Effector memory CD4-positive, alpha-beta T cell (primary cell): ENCODE results near the gene DEFB131B.

Experiments
- DNase-seq, 3 donors: peaks; one replicate each; pipeline ENCODE4 v3.0.0-alpha.2; 2020
- H3K27ac ChIP-seq: 2 replicates; pipeline ENCODE4 v1.7.0; 2013; ENCODE audit warnings: mild to moderate bottlenecking, low read length, moderate library complexity; ENCODE audit not compliant: insufficient read depth, poor library complexity, severe bottlenecking
- H3K27me3 ChIP-seq: replicated peaks from 2 replicates; pipeline ENCODE4 v1.7.0; 2013; ENCODE audit warnings: mild to moderate bottlenecking, low read length; ENCODE audit not compliant: insufficient read depth, control insufficient read depth, poor library complexity, severe bottlenecking
- H3K36me3 ChIP-seq: 2 replicates; pipeline ENCODE4 v1.7.0; 2013; ENCODE audit warnings: mild to moderate bottlenecking, low read length, moderate library complexity; ENCODE audit not compliant: control insufficient read depth, insufficient read depth
- H3K4me1 ChIP-seq: 2 replicates; pipeline ENCODE4 v1.7.0; 2013; ENCODE audit warnings: low read length, mild to moderate bottlenecking; ENCODE audit not compliant: control insufficient read depth, insufficient read depth, poor library complexity, severe bottlenecking
- H3K4me3 ChIP-seq: 2 replicates; pipeline ENCODE4 v1.7.0; 2013; ENCODE audit warnings: low read length, low read depth, mild to moderate bottlenecking; ENCODE audit not compliant: insufficient read depth, poor library complexity, severe bottlenecking
- H3K9me3 ChIP-seq: 2 replicates; pipeline ENCODE4 v1.7.0; 2013; ENCODE audit warnings: mild to moderate bottlenecking, low read length, moderate library complexity; ENCODE audit not compliant: control insufficient read depth

DEFB131B gene

GRCh38 chr11:71929491-71929890, 51.2 kb downstream of the DEFB131B start:
- no peak for DNase-seq
- Histone ChIP-seq H3K36me3 (no peaks in the 10 kb centered on the region), H3K9me3 (no peaks in the 10 kb centered on the region), H3K27me3 (no peaks in the 10 kb centered on the region), H3K4me1 (peaks cover 10% of the 10 kb centered on the region), H3K4me3 (peak overlapping the region; percentile 97), H3K27ac (peak overlapping the region; percentile 30)

GRCh38 chr11:71930556-71931244, 52.4 kb downstream of the DEFB131B start:
- no peak overlapping the region for H3K4me3 ChIP-seq
- DNase-seq: no peak
- no peaks in the 10 kb centered on the region for H3K9me3 ChIP-seq
- H3K36me3 ChIP-seq: no peaks in the 10 kb centered on the region
- peaks cover 10% of the 10 kb centered on the region for H3K4me1 ChIP-seq
- no peak overlapping the region for H3K27ac ChIP-seq
- no peaks in the 10 kb centered on the region for H3K27me3 ChIP-seq

GRCh38 chr11:71931245-71931602, 53.0 kb downstream of the DEFB131B start:
- Histone ChIP-seq H3K4me3 (no peak overlapping the region), H3K36me3 (no peaks in the 10 kb centered on the region), H3K27ac (no peak overlapping the region), H3K4me1 (peaks cover 10% of the 10 kb centered on the region), H3K9me3 (no peaks in the 10 kb centered on the region), H3K27me3 (no peaks in the 10 kb centered on the region)
- no peak for DNase-seq

GRCh38 chr11:71933141-71933933, 55.1 kb downstream of the DEFB131B start:
- Histone ChIP-seq H3K27me3 (no peaks in the 10 kb centered on the region), H3K27ac (no peak overlapping the region), H3K4me1 (peaks cover 3% of the 10 kb centered on the region), H3K36me3 (no peaks in the 10 kb centered on the region), H3K4me3 (no peak overlapping the region), H3K9me3 (no peaks in the 10 kb centered on the region)
- no peak for DNase-seq
